HepG2 (cell line): ENCODE measurements around the gene AGK. TPM values are rescaled to one million over a fixed set of nuclear protein-coding genes. Genes with fewer than 3 reads are reported as not detected.
"Not testable (repeated sequence)": the region's sequence is repeated elsewhere in the genome, so short reads cannot be mapped to it uniquely, and the experiment has no call there.

Experiments used
- ATAC-seq: fragments of 200-7000 bp; cut with Tn5 transposase; 3 replicates; pipeline ENCODE4 v1.9.1; 2020; ENCODE audit warnings: mild to moderate bottlenecking, moderate library complexity
- BruUV-seq: library from RNA; stranded (reverse); fragments of 400-500 nt; replicated peaks from 2 replicates; lab custom pipeline; 2021; lab: Mats Ljungman, UMichigan
- CTCF ChIA-PET: fragments of 300-600 bp; formaldehyde crosslinking; extraction: SDS; loops from one replicate; lab custom pipeline; 2021; ENCODE audit warnings: low total read pairs, inconsistent platforms, low intra/inter-chr PET ratio; lab: Yijun Ruan, JAX
- POLR2A ChIA-PET: fragments of 350-600 bp; sonication (Branson Sonifier 250); formaldehyde crosslinking; loops from one replicate; lab custom pipeline; 2020; ENCODE audit warnings: antibody characterized with exemption, inconsistent platforms; lab: Yijun Ruan, JAX
- DNase-seq: peaks from one replicate; pipeline ENCODE4 v3.0.0-alpha.2; 2015; ENCODE audit warnings: low spot score
- FAIRE-seq: peaks from 3 replicates; lab custom pipeline; 2011; peaks lifted over from hg19 to GRCh38; lab: Jason Lieb, UNC
- H2AFZ ChIP-seq: one replicate; pipeline ENCODE4 v1.6.1; 2011; ENCODE audit warnings: low read length, inconsistent platforms
- H3K27ac ChIP-seq: fragments of 300-600 bp; 3 replicates; pipeline ENCODE4 v1.8.0; 2011; ENCODE audit warnings: mixed run types, mild to moderate bottlenecking, mixed read lengths, low read length, inconsistent platforms; ENCODE audit not compliant: insufficient read depth; ENCODE audit errors: extremely low read length
- H3K27me3 ChIP-seq, 2 experiments: fragments of 200-600 bp in 1 of 2; 2 replicates in 1 of 2; 3 replicates in 1 of 2; pipeline versions ENCODE4 v1.6.0 to v1.8.0; 2011; ENCODE audit warnings: low read length in 2 of 2, mild to moderate bottlenecking in 2 of 2, moderate library complexity in 2 of 2, inconsistent platforms in 1 of 2; ENCODE audit not compliant: insufficient read depth in 2 of 2, control insufficient read depth in 1 of 2
- H3K36me3 ChIP-seq, 2 experiments: fragments of 200-600 bp in 1 of 2; replicated peaks in 1 of 2; 2 replicates in 1 of 2; 3 replicates in 1 of 2; pipeline versions ENCODE4 v1.5.1 to v1.8.0; 2011; ENCODE audit warnings: low read length in 2 of 2, inconsistent platforms in 1 of 2; ENCODE audit not compliant: insufficient read depth in 2 of 2, control insufficient read depth in 1 of 2
- H3K4me1 ChIP-seq: 2 replicates; pipeline ENCODE4 v1.5.1; 2012; ENCODE audit warnings: low read length, inconsistent platforms; ENCODE audit not compliant: insufficient read depth
- H3K4me2 ChIP-seq: 2 replicates; pipeline ENCODE4 v1.6.0; 2011; ENCODE audit warnings: low read depth, low read length, inconsistent platforms
- H3K4me3 ChIP-seq, 3 experiments: fragments of 200-600 bp in 1 of 3; sonication (generic), shearing (Covaris generic) in 1 of 3; replicated peaks in 1 of 3; 2 replicates each; pipeline ENCODE4 v1.5.1; 2011 to 2016; ENCODE audit warnings: low read length in 3 of 3, inconsistent platforms in 2 of 3, low read depth in 2 of 3, mild to moderate bottlenecking in 2 of 3, control low read depth in 1 of 3, mixed read lengths in 1 of 3; ENCODE audit not compliant: insufficient read depth in 1 of 3
- H3K79me2 ChIP-seq: one replicate; pipeline ENCODE4 v1.6.1; 2011; ENCODE audit warnings: low read length, inconsistent platforms; ENCODE audit not compliant: insufficient read depth
- H3K9ac ChIP-seq: 2 replicates; pipeline ENCODE4 v1.6.0; 2011; ENCODE audit warnings: mild to moderate bottlenecking, low read depth, low read length, inconsistent platforms; ENCODE audit not compliant: insufficient read depth
- H3K9me3 ChIP-seq: 2 replicates; pipeline ENCODE4 v1.5.1; 2012; ENCODE audit warnings: mild to moderate bottlenecking, low read length
- H4K20me1 ChIP-seq: 2 replicates; pipeline ENCODE4 v1.6.0; 2011; ENCODE audit warnings: inconsistent platforms, mild to moderate bottlenecking, low read length, moderate library complexity; ENCODE audit not compliant: insufficient read depth
- ASH2L ChIP-seq: fragments of 300-600, 200-600 bp; sonication (generic); IDR thresholded peaks from 2 replicates; pipeline ENCODE4 v1.7.0; 2017; ENCODE audit warnings: low read depth, mild to moderate bottlenecking, moderate library complexity, mixed read lengths, low read length; ENCODE audit not compliant: insufficient read length
- KMT2B ChIP-seq: IDR thresholded peaks from 2 replicates; pipeline ENCODE4 v1.6.1; 2016; ENCODE audit warnings: missing genetic modification reagents, missing compliant biosample characterization
- MIER3 ChIP-seq: IDR thresholded peaks from 2 replicates; pipeline ENCODE4 v1.6.1; 2016; ENCODE audit warnings: missing compliant biosample characterization, borderline replicate concordance
- NFAT5 ChIP-seq: sonication (generic); formaldehyde crosslinking; IDR thresholded peaks from 2 replicates; pipeline ENCODE4 v1.4.0; 2020; ENCODE audit warnings: missing genetic modification reagents
- PBX2 ChIP-seq: IDR thresholded peaks from 2 replicates; pipeline ENCODE4 v1.6.1; 2016; ENCODE audit warnings: control low read depth
- SMC3 ChIP-seq: IDR thresholded peaks from 2 replicates; pipeline ENCODE4 v1.6.1; 2011; ENCODE audit warnings: low read length, improper control_type of control experiment
- YY1 ChIP-seq: IDR thresholded peaks from 2 replicates; pipeline ENCODE4 v1.6.1; 2011; ENCODE audit warnings: low read length, low read depth, moderate library complexity, mild to moderate bottlenecking; ENCODE audit not compliant: insufficient read depth, insufficient replicate concordance
- ZBTB25 ChIP-seq: IDR thresholded peaks from 2 replicates; pipeline ENCODE4 v1.6.1; 2018; ENCODE audit warnings: missing genetic modification reagents
- WGBS: methylation state at CpG from one replicate; pipeline ENCODE4 v1.1.6; 2017; ENCODE audit warnings: low lambda C conversion rate; 5-methylcytosine and 5-hydroxymethylcytosine counted together
- in situ Hi-C: cut with HindIII; loops from 2 replicates; pipeline ENCODE4 v1.10.0; 2017; ENCODE audit warnings: low pct_unique_long_range_greater_than_20kb; ENCODE audit not compliant: extremely low pct_ligation_motif_present
- intact Hi-C: fragments of 100-400 bp; cut with micrococcal nuclease; formaldehyde crosslinking; loops from one replicate; pipeline ENCODE4 v1.10.0; 2022; ENCODE audit not compliant: unreplicated experiment
- polyA plus RNA-seq, 8 experiments: library from polyadenylated mRNA; depleted of rRNA in 3 of 8; stranded (reverse) in 7 of 8; unstranded in 1 of 8; fragments of >200 nt; fragmentation: Illumina TruSeq in 4 of 8; extraction: Trizol in 4 of 8; gene quantifications; 2 replicates each; pipeline versions ENCODE4 v1.2.1 to v1.2.3, GENCODE V29; 2011 to 2016; ENCODE audit warnings: low read depth in 4 of 8, missing spikeins in 1 of 8, mixed read lengths in 1 of 8; ENCODE audit not compliant: insufficient read depth in 1 of 8
- total RNA-seq, 5 experiments: library from RNA; depleted of rRNA; stranded (reverse); fragments of >200 nt; fragmentation: Illumina TruSeq; extraction: Trizol; gene quantifications; 2 replicates each; pipeline ENCODE4 v1.2.3, GENCODE V29; 2016; ENCODE audit warnings: low read depth in 1 of 5

Gene AGK
- total and polyA plus RNA-seq, 2 of the 13 experiments (the other 11 are each of a cell fraction or from before 2014, with no cell fraction given): 23.7 to 30.1 TPM

GRCh38 chr7:141646826-141647480 is 95.7 kb downstream of the AGK start:
- Histone ChIP-seq H3K27ac (no peak overlapping the region), H3K4me1 (no peaks in the 10 kb centered on the region), H3K9me3 (no peaks in the 10 kb centered on the region), H3K4me2 (no peak overlapping the region), H3K27me3 (no peaks in the 10 kb centered on the region), H3K79me2 (no peaks in the 10 kb centered on the region), H2AFZ (no peak overlapping the region), H3K9ac (no peak overlapping the region), H3K4me3 (no peak overlapping the region), H4K20me1 (no peaks in the 10 kb centered on the region), H3K36me3 (peaks cover 3 to 7% of the 10 kb centered on the region in 2 experiments; a peak in 2 of 5 replicates)
- intact Hi-C loops: no loop called here
- ChIA-PET CTCF (no interaction called here), POLR2A (no interaction called here)
- FAIRE-seq (no peak), DNase-seq (no peak), ATAC-seq (no peak)
- 92% methylated on average over 6 of the region's 6 CpGs for WGBS
- no peak for TF ChIP-seq ASH2L
- no peak for TF ChIP-seq ZBTB25 (CRISPR knock-in tag)
- no peak for TF ChIP-seq MIER3
- no peak for TF ChIP-seq YY1
- no peak for TF ChIP-seq KMT2B (CRISPR knock-in tag)
- TF ChIP-seq NFAT5 (CRISPR knock-in tag): no peak
- TF ChIP-seq SMC3: no peak
- TF ChIP-seq PBX2 (CRISPR knock-in tag): no peak
- in situ Hi-C loops: no loop called here
- no TSS peak for BruUV-seq

GRCh38 chr7:141647701-141648100 is 96.5 kb downstream of the AGK start:
- DNase-seq, H4K20me1 ChIP-seq, H3K36me3 ChIP-seq, ATAC-seq, H3K9ac ChIP-seq, H3K4me1 ChIP-seq, BruUV-seq, H3K27me3 ChIP-seq, H2AFZ ChIP-seq, H3K9me3 ChIP-seq, CTCF ChIA-PET, H3K79me2 ChIP-seq, POLR2A ChIA-PET, H3K4me3 ChIP-seq, intact Hi-C loops, in situ Hi-C loops, H3K4me2 ChIP-seq, FAIRE-seq, H3K27ac ChIP-seq: not testable (repeated sequence)
- WGBS: 94% methylated on average over 21 of the region's 21 CpGs
